Measurements from ENCODE around the gene RAI2.

DNA sequence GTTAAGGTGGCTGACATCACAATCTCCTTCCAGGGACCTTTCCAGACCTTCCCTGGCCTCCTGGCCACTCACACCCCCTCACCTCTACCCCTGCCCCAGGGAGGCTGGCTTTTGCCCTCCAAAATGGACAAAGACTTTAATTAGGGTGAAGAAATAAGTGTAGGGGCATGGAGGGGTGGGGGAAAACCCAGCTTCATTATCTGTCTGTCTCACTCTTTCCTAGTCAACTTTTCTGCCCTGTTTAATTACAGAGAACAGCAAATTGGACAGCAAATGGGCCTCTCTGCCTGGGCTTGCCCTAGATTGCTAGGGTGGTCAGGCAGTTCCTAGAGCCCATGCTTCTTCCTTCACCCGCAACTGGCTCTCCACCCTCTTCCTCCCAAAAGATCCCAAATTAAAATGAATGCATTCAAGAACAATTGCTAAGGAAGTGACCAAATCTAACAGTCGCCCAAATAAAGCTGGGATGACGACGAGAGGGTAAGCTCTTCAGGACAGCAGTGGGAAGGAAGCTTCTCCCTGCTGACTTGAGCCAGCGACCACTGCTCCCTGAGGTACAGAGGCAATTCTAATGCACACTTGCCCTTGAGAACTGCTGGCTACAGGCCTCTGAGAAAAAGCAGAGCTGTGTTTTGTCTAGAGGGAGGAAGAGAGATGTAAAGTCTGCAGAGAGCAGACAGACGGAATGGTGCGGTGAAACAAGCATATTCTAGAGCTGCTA, 12.4 kb downstream of the RAI2 start:
- TF ChIP-seq, protein P1, sequence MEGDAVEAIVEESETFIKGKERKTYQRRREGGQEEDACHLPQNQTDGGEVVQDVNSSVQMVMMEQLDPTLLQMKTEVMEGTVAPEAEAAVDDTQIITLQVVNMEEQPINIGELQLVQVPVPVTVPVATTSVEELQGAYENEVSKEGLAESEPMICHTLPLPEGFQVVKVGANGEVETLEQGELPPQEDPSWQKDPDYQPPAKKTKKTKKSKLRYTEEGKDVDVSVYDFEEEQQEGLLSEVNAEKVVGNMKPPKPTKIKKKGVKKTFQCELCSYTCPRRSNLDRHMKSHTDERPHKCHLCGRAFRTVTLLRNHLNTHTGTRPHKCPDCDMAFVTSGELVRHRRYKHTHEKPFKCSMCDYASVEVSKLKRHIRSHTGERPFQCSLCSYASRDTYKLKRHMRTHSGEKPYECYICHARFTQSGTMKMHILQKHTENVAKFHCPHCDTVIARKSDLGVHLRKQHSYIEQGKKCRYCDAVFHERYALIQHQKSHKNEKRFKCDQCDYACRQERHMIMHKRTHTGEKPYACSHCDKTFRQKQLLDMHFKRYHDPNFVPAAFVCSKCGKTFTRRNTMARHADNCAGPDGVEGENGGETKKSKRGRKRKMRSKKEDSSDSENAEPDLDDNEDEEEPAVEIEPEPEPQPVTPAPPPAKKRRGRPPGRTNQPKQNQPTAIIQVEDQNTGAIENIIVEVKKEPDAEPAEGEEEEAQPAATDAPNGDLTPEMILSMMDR (IDR thresholded peaks at IDR 0.05; ENCODE audit: poor library complexity) = no peak
- TF ChIP-seq EZH2phosphoT487 (IDR thresholded peaks at IDR 0.05; ENCODE audit: low read depth, severe bottlenecking, unreplicated experiment) = no peak

Data from hepatocyte (in vitro differentiated cells).